WTC11 (cell line): ENCODE results near the gene PAK5.

Source experiments
- CREB1 ChIP-seq: sonication (generic); formaldehyde crosslinking; IDR thresholded peaks from 2 replicates; pipeline ENCODE4 v1.8.0; 2023; ENCODE audit warnings: mild to moderate bottlenecking, missing genetic modification reagents
- CTCF ChIP-seq: fragments of 200-600 bp; IDR thresholded peaks from 2 replicates; pipeline ENCODE4 v1.8.0; 2022; ENCODE audit warnings: antibody characterized with exemption
- GABPB1 ChIP-seq: sonication (generic); formaldehyde crosslinking; IDR thresholded peaks from 2 replicates; pipeline ENCODE4 v1.8.1; 2023; ENCODE audit warnings: mild to moderate bottlenecking, missing genetic modification reagents
- KAT7 ChIP-seq: sonication (generic); formaldehyde crosslinking; IDR thresholded peaks from 2 replicates; pipeline ENCODE4 v1.8.1; 2023; ENCODE audit warnings: missing genetic modification reagents, mild to moderate bottlenecking, borderline replicate concordance
- ZNF232 ChIP-seq: sonication (generic); formaldehyde crosslinking; IDR thresholded peaks from 2 replicates; pipeline ENCODE4 v1.8.0; 2022; ENCODE audit warnings: mild to moderate bottlenecking, missing genetic modification reagents

DNA sequence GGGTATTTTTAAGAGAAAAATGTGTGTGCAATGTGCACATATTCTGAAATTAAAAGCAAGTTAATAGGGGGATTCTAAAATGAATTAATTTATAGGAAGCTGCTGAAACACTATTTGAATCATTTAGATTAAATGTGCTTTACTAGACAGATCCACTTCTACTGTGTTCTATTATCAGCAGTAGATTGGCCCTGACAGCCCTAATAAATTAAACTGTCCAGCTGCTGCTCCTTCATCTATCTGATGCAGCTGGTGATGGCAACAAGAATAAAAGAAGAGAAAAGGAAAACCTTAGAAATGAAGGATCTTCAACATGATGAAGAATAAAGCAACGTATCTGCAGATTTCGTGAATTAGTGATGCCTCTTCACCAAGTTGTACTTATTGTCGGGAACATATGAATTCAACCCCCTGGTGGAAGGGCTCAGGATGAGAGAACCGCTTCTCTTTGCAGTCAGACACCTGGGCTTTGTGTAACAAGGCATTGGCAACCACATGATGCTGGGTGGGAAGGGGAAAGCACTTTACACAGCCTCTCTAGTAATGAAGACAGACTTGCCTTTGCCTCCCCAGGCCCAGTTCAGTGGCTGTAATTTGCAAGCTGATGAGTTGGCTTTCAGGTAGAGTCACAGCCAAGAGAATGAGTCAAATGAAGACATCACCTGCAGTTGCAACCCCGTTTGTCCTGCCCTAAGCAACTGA lies 230.1 kb downstream of the PAK5 start:
- TF ChIP-seq KAT7 (CRISPR knock-in tag) (no peak), CREB1 (CRISPR knock-in tag) (no peak), CTCF (no peak), ZNF232 (CRISPR knock-in tag) (no peak), GABPB1 (CRISPR knock-in tag) (no peak)
